ENCODE results near the gene RASGRF1. TPM values are rescaled to one million over a fixed set of nuclear protein-coding genes. Genes with fewer than 3 reads are reported as not detected.

The RASGRF1 gene
- total and polyA plus RNA-seq, 12 donors = 0.11 to 6.9 (median 0.46) TPM

GRCh38 chr15:78925076-78925624, 165.4 kb downstream of the RASGRF1 start:
- WGBS, 4 donors = 79 to 91% (median 84%) methylated on average over 4 to 10 of the region's 10 CpGs
- peaks cover 0 to 55% of the 10 kb centered on the region in 2 donors for H3K36me3 ChIP-seq (replicated peaks in 1 of 2)
- no peak overlapping the region for H3K4me3 ChIP-seq
- DNase-seq = no peak
- H3K4me1 ChIP-seq (replicated peaks in 1 of 2) = no peaks in the 10 kb centered on the region
- H3K9me3 ChIP-seq (replicated peaks in 1 of 3) = no peaks in the 10 kb centered on the region
- H3K27ac ChIP-seq = no peak overlapping the region
- intact Hi-C loops (cut with DNase I) = no loop called here
- no peaks in the 10 kb centered on the region for H3K27me3 ChIP-seq
- no peak for TF ChIP-seq CTCF (IDR thresholded peaks at IDR 0.05)
- no peak for TF ChIP-seq POLR2A (IDR thresholded peaks at IDR 0.05)

- WGBS, 4 donors = 90 to 94% (median 93%) methylated on average over 17 to 18 of the region's 18 CpGs
- DNase-seq = no peak
- no peak overlapping the region for H3K27ac ChIP-seq
Measured at GRCh38 chr15:78923480-78924360, 166.9 kb downstream of the RASGRF1 start.

GRCh38 chr15:78923015-78923414, 167.6 kb downstream of the RASGRF1 start:
- H3K27me3 ChIP-seq = no peaks in the 10 kb centered on the region
- 65 to 78% (median 75%) methylated on average over 7 of the region's 7 CpGs for WGBS, 4 donors
- H3K4me3 ChIP-seq = no peak overlapping the region
- TF ChIP-seq POLR2A (IDR thresholded peaks at IDR 0.05) = no peak
- no peak for TF ChIP-seq CTCF (IDR thresholded peaks at IDR 0.05)
- peaks cover 0 to 75% of the 10 kb centered on the region in 2 donors for H3K36me3 ChIP-seq (replicated peaks in 1 of 2)
- H3K4me1 ChIP-seq (replicated peaks in 1 of 2) = no peaks in the 10 kb centered on the region
- H3K27ac ChIP-seq = no peak overlapping the region
- DNase-seq = no peak
- intact Hi-C loops (cut with DNase I) = no loop called here
- no peaks in the 10 kb centered on the region for H3K9me3 ChIP-seq (replicated peaks in 1 of 3)

More at GRCh38 chr15:78923480-78924360, 166.9 kb downstream of the RASGRF1 start:
- TF ChIP-seq POLR2A (IDR thresholded peaks at IDR 0.05) = no peak
- TF ChIP-seq CTCF (IDR thresholded peaks at IDR 0.05) = no peak
- Histone ChIP-seq H3K9me3 (replicated peaks in 1 of 3) (no peaks in the 10 kb centered on the region), H3K36me3 (replicated peaks in 1 of 2) (peaks cover 0 to 69% of the 10 kb centered on the region in 2 donors), H3K27me3 (no peaks in the 10 kb centered on the region), H3K4me3 (no peak overlapping the region), H3K4me1 (replicated peaks in 1 of 2) (no peaks in the 10 kb centered on the region)
- intact Hi-C loops (cut with DNase I) = no loop called here

- TF ChIP-seq POLR2A (IDR thresholded peaks at IDR 0.05) (no peak), CTCF (IDR thresholded peaks at IDR 0.05) (no peak)
- Histone ChIP-seq H3K27ac (no peak overlapping the region), H3K9me3 (replicated peaks in 1 of 3) (no peaks in the 10 kb centered on the region), H3K36me3 (replicated peaks in 1 of 2) (peaks cover 0 to 75% of the 10 kb centered on the region in 2 donors), H3K4me1 (replicated peaks in 1 of 2) (peaks cover 0 to 2% of the 10 kb centered on the region in 2 donors), H3K27me3 (no peaks in the 10 kb centered on the region), H3K4me3 (no peak overlapping the region)
- DNase-seq = no peak
- WGBS, 4 donors = 80 to 84% (median 83%) methylated on average over 6 to 7 of the region's 7 CpGs
- intact Hi-C loops (cut with DNase I) = no loop called here
Measured at GRCh38 chr15:78922527-78922926, 168.1 kb downstream of the RASGRF1 start.

Measured in adrenal gland (tissue), 12 donors.